ENCODE results near the gene ATP23. TPM values are rescaled to one million over a fixed set of nuclear protein-coding genes. Genes with fewer than 3 reads are reported as not detected.

The ATP23 gene
- total RNA-seq: 7.7 and 8.0 TPM in 2 replicates
- long read RNA-seq, partial matches to known transcripts: 0 of 2 reads
- long read RNA-seq, other reads (novel, unspliced or antisense): 0 of 2 reads

GRCh38 chr12:57941165-57941894 lies at the start of gene ATP23:
TSS of gene ATP23 (plus strand) at chr12:57941567. CDS start at chr12:57941702, 135 bp downstream.
- DNase-seq (ENCODE audit: low read depth, low spot score): peak; percentile 79
- Mint-ChIP-seq H3K27me3 (ENCODE audit: low read depth) (peaks cover 21% of the 10 kb centered on the region), H3K9me3 (peaks cover 2% of the 10 kb centered on the region), H3K36me3 (ENCODE audit: low read depth) (no peaks in the 10 kb centered on the region), H3K4me3 (peak within 1 kb of the TSS; percentile 96), H3K27ac (ENCODE audit: unreplicated experiment) (peak within 1 kb of the TSS; percentile 93), H3K4me1 (peaks cover 27% of the 10 kb centered on the region)
- no peak for TF ChIP-seq CTCF (conservative IDR thresholded peaks at IDR 0.05)

- no peaks in the 10 kb centered on the region for H3K27me3 Mint-ChIP-seq (ENCODE audit: low read depth)
- H3K4me3 Mint-ChIP-seq: peak overlapping the region; percentile 2
- H3K9me3 Mint-ChIP-seq: no peaks in the 10 kb centered on the region
- H3K27ac Mint-ChIP-seq (ENCODE audit: unreplicated experiment): no peak overlapping the region
- H3K36me3 Mint-ChIP-seq (ENCODE audit: low read depth): no peaks in the 10 kb centered on the region
- H3K4me1 Mint-ChIP-seq: peaks cover 53% of the 10 kb centered on the region
- no peak for DNase-seq (ENCODE audit: low read depth, low spot score)
- TF ChIP-seq CTCF (conservative IDR thresholded peaks at IDR 0.05): no peak
These were observed 49.0 kb upstream of the ATP23 start for GRCh38 chr12:57892232-57892972.

- Mint-ChIP-seq H3K4me3 (peak overlapping the region; percentile 61), H3K4me1 (peaks cover 56% of the 10 kb centered on the region), H3K27ac (ENCODE audit: unreplicated experiment) (peak overlapping the region; percentile 90), H3K36me3 (ENCODE audit: low read depth) (no peaks in the 10 kb centered on the region), H3K9me3 (no peaks in the 10 kb centered on the region), H3K27me3 (ENCODE audit: low read depth) (no peaks in the 10 kb centered on the region)
- no peak for TF ChIP-seq CTCF (conservative IDR thresholded peaks at IDR 0.05)
- DNase-seq (ENCODE audit: low read depth, low spot score): peak; percentile 33
These were observed 47.7 kb upstream of the ATP23 start for GRCh38 chr12:57893431-57894353.

GRCh38 chr12:57894399-57895292 lies 46.7 kb upstream of the ATP23 start:
- no peak for DNase-seq (ENCODE audit: low read depth, low spot score)
- no peak for TF ChIP-seq CTCF (conservative IDR thresholded peaks at IDR 0.05)
- peaks cover 53% of the 10 kb centered on the region for H3K4me1 Mint-ChIP-seq
- no peaks in the 10 kb centered on the region for H3K9me3 Mint-ChIP-seq
- H3K36me3 Mint-ChIP-seq (ENCODE audit: low read depth): no peaks in the 10 kb centered on the region
- H3K27me3 Mint-ChIP-seq (ENCODE audit: low read depth): no peaks in the 10 kb centered on the region
- no peak overlapping the region for H3K27ac Mint-ChIP-seq (ENCODE audit: unreplicated experiment)
- peak overlapping the region; percentile 32 for H3K4me3 Mint-ChIP-seq

Data from neural crest cell (in vitro differentiated cells).